HG03064 (cell line): ENCODE data around the gene RGP1.

Source experiments
- ATAC-seq: cut with Tn5 transposase; IDR thresholded peaks from one replicate; pipeline ENCODE4 v1.9.1; 2021; ENCODE audit warnings: low read depth; ENCODE audit not compliant: unreplicated experiment

The RGP1 gene

GRCh38 chr9:35766997-35767396 lies 17.9 kb downstream of the RGP1 start:
- no peak for ATAC-seq

GRCh38 chr9:35767458-35767857 lies 18.4 kb downstream of the RGP1 start:
- ATAC-seq, result no peak

- no peak for ATAC-seq
Observed at GRCh38 chr9:35769763-35770162, 20.7 kb downstream of the RGP1 start.

GRCh38 chr9:35771075-35771433 lies 22.0 kb downstream of the RGP1 start:
- no peak for ATAC-seq

- ATAC-seq, result no peak
Observed at GRCh38 chr9:35771534-35771933, 22.4 kb downstream of the RGP1 start.

GRCh38 chr9:35771943-35772342 lies 22.9 kb downstream of the RGP1 start:
- no peak for ATAC-seq

- no peak for ATAC-seq
Observed at GRCh38 chr9:35774907-35775635, 26.0 kb downstream of the RGP1 start.

- no peak for ATAC-seq
Observed at GRCh38 chr9:35776018-35776417, 26.9 kb downstream of the RGP1 start.

GRCh38 chr9:35778496-35778895 lies 29.4 kb downstream of the RGP1 start:
- no peak for ATAC-seq

GRCh38 chr9:35781066-35781465 lies 32.0 kb downstream of the RGP1 start:
- ATAC-seq, result no peak

GRCh38 chr9:35783418-35783817 lies 34.3 kb downstream of the RGP1 start:
- no peak for ATAC-seq

- ATAC-seq, result no peak
Observed at GRCh38 chr9:35789541-35789940, 40.5 kb downstream of the RGP1 start.

- no peak for ATAC-seq
Observed at GRCh38 chr9:35790025-35790384, 40.9 kb downstream of the RGP1 start.

- no peak for ATAC-seq
Observed at GRCh38 chr9:35790385-35791296, 41.6 kb downstream of the RGP1 start.

- no peak for ATAC-seq
Observed at GRCh38 chr9:35791297-35791921, 42.3 kb downstream of the RGP1 start, which contains the start of gene NPR2. TSS of gene NPR2 (plus strand) at chr9:35791591. CDS start at chr9:35792409, 818 bp downstream.

- no peak for ATAC-seq
Observed at GRCh38 chr9:35792024-35792813, 43.1 kb downstream of the RGP1 start.

GRCh38 chr9:35792826-35793225 lies 43.7 kb downstream of the RGP1 start:
- ATAC-seq, result no peak

GRCh38 chr9:35793461-35793860 lies 44.4 kb downstream of the RGP1 start:
- no peak for ATAC-seq

- no peak for ATAC-seq
Observed at GRCh38 chr9:35795695-35796094, 46.6 kb downstream of the RGP1 start.

- no peak for ATAC-seq
Observed at GRCh38 chr9:35797311-35798109, 48.4 kb downstream of the RGP1 start.
